ENCODE measurements around the gene OOSP2.

The OOSP2 gene

GRCh38 chr11:60097189-60097588 lies 57.0 kb downstream of the OOSP2 start:
- Mint-ChIP-seq H3K4me1 (no peaks in the 10 kb centered on the region), H3K27me3 (peaks cover 11% of the 10 kb centered on the region), H3K36me3 (no peaks in the 10 kb centered on the region), H3K27ac (no peak overlapping the region), H3K4me3 (no peak overlapping the region), H3K9me3 (no peaks in the 10 kb centered on the region)
- ATAC-seq (ENCODE audit: low read depth) (no peak), DNase-seq (ENCODE audit: low spot score in 2 of 2) (no peak)
